Stimulated activated CD8-positive, alpha-beta memory T cell treated with anti-CD3 and anti-CD28 coated beads, Interleukin-15, amount 100 ng/mL, for 24 hours (primary cell): Measurements from ENCODE around the gene RNF217.
"Not testable (repeated sequence)": the region's sequence is repeated elsewhere in the genome, so short reads cannot be mapped to it uniquely, and the experiment has no call there.

Source experiments
- DNase-seq: peaks from one replicate; pipeline ENCODE4 v3.0.0-alpha.2; 2020; ENCODE audit warnings: low read depth

The RNF217 gene

DNA sequence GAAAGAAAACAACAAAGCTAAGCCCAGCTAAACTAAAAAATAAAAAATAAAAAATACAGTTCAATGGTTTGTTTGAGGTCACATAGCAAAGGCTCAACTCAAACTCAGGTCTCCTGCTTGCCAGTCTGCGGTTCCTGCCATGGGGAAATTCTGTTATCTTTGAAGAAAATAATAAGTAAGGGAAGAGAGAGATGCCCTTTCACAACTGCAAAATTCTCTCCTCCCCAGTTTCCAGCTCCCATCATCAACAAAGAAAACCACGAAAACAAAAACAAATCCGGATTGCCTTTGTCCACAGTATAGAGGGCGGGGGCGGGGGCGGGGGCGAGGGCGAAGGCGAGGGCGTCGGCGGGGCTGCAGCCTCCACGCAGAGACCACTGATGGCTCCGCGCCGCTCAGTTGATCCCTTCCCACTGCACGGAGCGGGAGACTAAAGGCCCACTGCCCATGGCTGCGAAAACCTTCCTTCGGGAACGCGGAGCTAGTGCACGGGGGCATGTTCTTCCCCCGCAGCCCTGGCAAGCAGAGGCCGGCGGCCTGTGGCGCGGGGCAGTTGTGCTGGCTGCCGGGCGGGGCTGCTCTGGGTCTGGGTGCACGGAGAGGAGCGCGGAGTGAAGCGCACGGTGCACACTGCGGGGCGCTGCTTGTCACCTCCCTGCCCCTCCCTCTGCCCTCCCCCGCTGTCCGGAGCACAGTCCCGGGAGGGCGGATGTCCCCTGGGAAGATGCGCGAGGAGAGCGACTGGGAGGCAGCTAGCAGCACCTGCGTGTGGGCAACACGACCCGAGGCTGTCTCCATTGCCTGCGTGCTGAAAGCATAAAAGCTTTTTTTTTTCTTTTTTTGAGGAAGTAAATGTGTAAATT, 137.2 kb downstream of the RNF217 start:
- no peak for DNase-seq

DNA sequence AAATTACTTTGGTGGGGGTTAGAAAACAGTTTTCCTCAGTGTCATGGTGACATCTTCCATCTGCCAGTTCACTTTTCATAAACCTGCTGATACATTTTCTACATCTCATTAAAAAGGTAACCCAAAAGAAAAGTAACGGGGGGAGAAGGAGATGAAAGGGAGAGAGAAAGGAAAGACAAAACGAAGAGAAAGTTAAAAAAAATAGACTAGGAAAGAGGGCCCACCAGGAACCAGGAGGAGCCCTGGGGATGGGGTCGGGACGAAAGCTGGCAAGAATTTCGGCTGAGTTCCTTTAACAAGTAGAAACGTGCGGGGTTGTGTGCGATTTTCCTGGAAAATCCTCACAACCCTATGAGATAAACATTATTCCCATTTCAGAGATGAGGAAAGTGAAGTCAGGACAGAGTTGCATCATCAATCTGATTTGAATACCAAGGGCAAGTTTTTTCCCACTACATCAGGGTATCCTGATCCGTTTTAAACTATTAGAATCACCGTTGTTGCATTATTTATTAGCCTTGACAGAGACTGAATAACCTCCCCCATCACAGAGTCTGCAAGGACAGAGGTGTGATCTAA, 137.9 kb downstream of the RNF217 start:
- no peak for DNase-seq

DNA sequence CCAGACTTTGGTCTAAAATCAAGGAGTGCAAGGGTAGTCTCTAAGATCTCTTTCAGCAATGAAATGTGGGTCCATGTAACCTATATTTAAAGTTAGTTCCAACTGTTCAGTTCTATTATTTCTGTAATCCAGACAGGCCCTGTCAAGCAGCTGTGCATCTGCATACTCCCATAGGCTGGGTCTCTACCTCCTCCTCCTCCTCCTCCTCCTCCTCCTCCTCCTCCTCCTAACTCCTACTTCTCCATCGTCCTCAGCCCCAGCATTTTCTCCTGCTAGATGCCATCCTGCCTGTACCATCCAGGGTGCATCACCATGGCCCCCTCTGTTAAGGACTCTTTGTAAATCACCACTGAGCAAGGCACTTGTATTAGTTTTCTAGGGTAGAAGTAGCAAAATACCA, 138.9 kb downstream of the RNF217 start:
- no peak for DNase-seq

DNA sequence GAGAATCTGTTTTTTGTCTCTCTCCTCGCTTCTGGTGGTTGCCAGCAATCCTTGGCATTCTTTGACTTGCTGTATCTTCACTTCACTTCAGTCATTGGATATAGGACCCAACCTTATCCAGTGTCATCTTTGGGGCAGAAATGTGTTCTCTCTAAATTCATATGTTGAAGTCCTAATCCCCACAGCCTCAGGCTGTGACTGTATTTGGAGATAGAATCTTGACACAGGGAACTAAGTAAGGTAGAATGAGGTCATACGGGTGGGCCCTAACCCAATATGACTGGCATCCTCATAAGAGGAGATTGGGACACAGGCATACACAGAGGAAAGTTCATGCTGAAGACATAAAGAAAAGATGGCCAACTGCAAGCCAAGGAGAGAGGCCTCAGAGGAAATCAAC, 139.4 kb downstream of the RNF217 start:
- no peak for DNase-seq

DNA sequence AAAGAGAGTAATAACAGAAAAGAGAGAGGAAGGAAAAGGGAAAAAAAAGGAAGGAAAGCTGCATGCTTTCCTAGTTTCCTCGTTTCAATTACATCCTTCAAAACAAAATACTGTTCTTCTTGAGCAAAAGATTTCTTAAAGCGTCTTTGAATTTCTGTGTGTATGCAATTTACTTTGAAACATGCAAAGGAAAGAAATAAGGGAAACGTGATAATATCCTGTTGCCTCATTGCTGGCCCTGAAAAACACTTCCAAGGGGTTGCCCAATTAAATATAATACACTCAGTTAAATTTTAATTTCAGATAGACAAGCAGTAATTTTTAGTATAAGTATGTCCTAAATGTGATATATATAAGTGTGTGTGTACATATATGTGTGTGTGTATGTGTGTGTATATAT, 140.2 kb downstream of the RNF217 start:
- DNase-seq = no peak

DNA sequence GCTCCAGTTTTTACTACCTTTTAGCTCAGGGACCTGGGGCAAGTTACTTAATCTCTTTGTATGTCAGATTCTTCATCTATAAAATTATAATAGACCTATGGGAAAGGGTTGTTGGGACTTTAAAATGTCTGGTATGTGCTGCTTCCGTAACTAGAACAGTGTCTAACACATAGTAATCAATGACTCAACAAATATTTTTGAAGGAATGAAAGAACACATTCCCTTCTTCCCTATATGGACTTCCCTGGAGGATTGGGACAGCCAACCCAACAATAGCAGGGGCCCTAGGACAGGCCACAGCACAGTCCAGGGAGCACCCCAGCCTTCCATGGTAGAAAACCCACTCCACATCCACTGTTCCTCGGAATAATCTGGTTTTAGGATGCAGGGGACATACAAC, 140.7 kb downstream of the RNF217 start:
- DNase-seq = no peak

DNA sequence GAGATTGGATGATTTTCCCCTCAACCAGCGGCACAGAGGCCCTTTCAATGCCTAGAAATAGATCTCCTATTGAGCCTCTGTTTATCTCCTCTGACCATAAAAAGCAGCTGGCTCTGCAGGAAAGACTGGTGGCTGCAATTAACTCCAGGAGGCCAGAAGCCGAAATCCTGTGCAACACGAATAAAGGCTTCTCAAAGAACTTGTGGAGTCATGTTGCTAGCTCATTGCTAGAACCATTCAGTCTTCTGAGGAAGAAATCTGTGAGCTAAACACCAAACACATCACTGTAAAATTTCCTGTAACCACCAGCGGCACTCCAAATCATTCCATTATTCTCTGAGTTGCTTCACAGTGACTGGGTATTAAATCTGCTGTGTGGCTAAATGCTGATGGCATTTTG, 142.2 kb downstream of the RNF217 start:
- DNase-seq = no peak

DNA sequence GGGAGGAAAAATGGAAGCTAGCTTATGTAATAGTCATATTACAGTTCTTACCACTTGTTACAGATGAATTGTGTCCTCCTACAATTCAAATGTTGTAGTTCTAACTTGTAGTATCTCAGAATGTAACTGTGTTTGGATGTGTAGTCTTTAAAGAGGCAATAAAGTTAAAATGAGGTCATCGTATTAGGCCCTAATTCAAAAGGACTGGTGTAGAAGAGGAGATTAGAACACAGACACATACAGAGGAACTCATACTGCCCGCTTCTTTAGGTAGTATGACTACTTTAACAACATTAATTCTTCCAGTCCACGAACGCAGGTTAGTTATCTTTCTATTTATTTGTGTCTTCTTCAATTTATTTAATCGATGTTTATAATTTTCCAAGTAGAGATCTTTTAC, 144.8 kb downstream of the RNF217 start:
- DNase-seq = no peak

DNA sequence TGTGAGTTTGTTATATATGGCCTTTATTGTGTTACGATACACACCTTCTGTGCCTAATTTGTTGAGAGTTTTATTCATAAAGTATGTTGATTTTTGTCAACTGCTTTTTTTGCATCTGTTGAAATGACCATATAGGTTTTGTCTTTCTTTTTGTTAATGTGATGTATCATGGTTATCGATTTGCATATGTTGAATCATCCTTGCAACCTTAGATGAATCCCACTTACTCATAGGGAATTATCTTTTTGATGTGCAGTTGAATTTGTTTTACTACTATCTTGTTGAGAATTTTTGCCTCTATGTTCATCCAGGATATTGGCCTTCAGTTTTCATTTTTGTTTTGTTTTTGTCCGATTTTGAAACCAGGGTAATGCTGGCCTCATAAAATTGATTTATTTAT, 145.7 kb downstream of the RNF217 start:
- DNase-seq = no peak

DNA sequence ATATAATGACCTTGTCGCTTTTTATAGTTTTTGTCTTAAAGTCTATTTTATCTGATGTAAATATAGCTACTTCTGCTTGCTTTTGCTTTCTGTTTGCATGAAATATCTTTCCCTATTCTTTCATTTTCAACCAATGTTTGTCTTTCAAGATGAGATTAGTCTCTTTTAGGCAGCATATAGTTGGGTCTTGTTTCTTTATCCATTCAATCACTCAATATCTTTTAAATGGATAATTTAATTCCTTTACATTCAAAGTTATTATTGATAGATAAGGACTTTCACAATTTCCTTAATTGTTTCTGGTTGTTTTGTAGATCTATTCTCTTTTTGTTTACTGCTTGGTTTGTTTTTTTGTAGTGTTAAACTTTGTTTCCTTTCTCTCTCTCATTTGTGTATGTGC, 147.8 kb downstream of the RNF217 start:
- DNase-seq = no peak

DNA sequence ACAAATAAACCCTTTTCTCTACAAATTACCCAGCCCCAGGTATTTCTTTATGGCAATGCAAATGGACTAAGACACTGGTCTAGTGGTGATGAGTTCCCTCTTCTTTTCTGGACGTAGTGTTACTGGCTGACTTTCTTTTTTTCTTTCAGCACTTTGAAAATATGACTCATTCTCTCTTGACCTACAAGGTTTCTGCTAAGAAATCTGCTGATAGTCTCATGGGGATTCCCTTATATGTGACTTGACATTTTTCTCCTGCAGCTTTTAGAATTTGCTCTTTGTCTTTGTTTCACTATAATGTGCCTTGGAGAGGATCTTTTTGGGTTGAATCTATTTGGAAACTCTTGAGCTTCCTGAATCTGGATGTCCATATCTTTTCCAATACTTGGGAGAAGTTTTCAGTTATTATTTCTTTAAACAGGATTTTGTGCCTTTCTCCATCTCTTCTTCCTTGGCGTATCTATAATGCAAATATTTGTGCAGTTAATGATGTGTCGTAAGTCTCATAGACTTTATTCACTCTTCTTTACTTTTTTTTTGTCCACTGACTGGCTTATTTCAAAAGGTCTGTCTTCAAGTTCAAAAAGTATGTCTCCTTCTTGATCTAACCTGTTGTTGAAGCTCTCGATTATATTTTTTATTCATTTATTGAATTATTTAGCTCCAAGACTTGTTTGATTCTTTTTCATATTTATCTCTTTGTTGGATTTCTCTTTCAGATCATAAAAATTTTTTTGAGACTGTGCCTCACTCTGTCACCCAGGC, 149.2 kb downstream of the RNF217 start:
- DNase-seq = no peak

DNA sequence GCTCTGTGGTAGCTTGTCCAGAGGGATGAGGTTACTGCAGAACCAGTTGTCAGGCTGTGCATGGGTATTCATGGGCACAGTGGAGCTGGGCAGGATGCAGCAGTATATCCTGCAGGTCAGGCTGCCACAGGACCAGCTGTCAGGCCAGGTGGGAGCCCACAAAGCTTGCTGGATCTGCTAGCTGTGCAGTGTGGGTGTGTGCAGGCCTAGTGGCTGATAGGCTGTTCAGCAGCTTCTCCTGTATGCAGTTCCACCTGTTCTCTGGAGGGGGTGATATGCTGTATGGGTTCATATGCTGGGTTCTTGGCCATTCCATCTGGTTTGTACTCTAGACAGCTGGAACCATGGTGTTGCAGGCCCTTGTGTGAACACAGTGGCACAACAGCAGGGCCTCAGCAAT, 150.7 kb downstream of the RNF217 start:
- no peak for DNase-seq

DNA sequence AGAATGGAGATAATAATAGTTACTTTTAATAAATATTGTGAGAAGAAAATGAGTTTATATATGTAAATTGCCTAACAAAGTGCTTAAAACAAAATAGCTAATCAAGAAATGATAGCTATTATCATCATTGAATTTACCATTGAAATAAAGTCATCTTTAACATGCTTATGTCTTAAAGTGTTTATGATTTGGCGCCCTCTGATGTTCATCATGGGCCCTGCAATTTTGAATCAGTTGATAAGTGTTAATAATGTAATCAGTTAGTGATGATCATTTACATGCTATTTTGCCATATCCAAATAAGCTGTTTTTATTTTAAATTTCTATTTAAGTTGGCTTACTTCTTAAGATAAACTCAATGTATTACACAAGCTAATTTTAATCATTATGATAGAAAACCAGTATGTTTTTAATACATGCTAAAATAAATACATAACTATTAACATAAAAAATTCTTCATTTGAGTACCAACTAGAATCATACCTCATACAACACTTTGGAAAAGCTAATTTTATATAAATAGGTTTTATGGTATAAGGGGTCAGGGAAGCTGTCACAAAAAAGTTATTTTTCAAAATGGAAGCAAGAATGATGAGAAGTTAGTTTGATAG, 152.1 kb downstream of the RNF217 start:
- no peak for DNase-seq

DNA sequence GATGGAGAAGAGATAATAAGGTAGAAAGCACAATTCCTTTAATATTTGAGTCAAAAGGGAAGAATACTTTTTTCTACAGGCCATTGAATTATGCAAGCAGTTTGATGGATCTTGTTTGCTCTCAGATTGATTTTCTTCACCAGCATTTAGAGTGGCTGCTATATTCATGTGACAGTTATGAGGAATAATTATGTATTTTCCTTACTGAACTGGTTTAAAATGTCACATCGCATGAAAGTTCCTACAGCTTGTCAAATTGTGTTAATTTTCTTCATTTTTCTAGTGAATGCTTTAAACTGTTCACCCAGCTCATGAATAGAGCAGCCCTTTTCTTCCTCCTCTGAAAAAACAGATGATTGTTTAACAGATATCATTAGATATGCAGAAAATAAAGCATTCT, 153.9 kb downstream of the RNF217 start:
- DNase-seq = no peak

DNA sequence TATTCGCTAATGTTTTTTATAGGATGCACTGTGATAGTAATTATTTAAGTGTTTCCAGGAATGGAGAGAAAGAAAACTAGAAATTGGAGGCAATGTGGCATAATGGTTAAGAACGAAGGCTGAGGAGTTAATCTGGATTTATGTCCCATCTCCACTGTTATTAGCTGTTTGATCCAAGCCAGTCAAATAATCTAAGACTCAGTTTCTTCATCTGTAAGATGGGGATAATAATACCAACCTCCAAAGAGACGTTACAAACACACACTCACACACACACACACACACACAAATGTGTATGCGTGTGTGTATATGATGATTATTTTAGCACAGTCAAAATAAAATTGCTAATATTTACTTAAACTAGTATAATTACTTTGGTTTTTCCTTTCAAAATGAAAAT, 154.5 kb downstream of the RNF217 start:
- DNase-seq = no peak

DNA sequence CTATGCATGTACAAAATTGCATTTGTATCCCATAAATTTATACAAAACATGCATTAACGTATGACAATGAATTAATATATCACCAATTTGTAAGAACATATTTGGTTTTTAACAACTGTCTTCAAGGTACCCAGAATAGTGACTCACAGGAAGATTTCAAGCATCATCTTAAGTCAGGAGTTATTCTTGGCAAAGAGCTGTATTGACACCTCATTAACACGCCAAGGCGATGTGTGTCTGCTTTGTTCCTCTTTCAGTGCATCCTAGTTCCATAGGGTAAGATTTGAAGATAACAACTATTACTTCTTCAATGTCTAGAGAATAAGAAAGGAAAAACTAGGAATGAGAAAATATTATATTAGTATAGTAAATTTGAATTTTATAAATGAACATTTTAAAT, 155.6 kb downstream of the RNF217 start:
- DNase-seq = no peak

DNA sequence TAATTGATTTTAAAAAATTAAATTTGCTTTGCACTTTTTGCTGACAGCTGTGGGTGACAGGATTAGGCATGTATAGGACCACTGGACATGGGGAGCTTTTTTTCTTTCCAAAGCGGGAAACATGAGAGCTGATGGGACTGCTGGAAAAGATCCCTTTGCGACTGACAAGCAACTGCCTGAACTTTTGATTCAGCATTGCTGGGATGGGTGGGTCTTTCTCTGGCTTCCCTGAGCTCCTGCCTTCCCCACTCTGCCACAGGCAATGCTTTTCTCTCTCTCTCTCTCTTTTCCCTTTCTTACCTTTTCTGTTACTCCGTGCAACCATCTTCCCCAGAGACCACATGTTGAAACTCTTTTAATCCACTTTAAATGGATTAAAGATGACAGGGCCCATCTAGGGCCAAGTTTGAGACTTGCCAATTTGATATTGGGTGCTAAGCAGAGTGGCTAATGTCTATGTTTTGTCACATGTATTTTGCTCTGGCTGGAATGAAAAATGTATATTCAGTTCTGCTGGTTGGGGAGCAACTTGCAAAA, 157.9 kb downstream of the RNF217 start:
- no peak for DNase-seq

DNA sequence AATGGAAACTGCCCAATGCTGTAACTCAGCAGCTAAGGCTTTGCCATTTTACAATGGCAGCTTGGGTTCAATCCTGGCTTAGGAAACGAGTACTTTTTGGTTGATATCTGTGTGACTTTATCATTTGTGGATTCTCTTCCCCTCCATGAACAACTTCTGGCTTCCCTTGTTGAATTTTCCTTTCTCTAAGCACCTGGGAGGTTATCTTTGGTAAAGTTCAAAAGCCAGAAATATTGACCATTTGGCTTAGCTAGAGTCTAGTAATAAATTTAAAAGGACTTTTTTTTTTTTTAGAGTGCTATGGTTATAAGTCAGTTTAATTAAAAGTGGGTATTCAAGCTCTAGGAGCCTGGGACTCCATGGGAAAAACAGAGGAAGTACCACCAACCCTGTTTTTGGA, 159.7 kb downstream of the RNF217 start:
- no peak for DNase-seq

DNA sequence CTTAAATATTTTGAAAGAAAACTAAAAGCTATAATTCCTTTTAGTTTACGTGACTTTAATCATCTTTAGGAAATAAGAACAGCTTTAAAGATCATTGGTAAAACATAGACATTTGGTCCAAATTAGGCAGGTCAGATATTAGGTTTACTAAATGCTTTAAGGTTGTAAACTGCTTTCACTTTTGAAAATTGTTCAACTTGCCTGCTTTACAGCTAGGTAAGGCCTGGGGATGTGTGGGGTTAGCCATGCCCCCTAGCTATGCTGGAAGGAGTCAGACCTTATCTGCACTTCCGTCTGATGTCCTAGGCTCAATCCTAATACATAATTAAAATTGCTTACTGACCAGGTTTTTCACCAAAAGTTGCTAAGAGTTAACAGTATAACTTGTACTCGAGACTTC, 160.8 kb downstream of the RNF217 start:
- no peak for DNase-seq

DNA sequence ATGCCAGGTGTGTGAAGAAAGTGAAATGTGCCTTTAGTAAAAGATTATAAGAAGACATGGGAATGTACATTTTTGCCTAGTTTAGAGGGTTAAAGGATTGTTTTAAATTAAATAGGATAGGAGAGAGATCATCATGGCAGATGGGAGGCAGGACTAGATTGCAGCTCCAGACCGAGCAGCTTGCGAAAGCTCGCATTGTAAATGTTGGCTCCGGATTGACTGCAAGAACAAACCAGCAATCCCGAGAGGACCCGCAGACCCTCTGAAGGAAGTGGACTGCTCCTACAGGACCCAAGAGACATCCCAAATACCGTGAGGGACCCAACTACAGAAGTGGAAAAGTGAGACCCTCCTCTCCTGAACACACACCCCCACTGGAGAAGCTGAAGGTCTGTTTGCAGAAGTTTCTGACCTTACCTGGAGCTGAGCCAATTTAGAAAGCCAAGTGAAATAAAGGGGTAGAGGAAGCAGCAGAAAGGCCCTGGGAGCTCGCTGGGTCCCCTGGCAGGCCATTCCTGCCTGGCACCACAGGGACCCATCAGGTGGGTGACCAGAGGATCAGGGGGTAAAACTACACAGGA, 161.3 kb downstream of the RNF217 start:
- DNase-seq = no peak

DNA sequence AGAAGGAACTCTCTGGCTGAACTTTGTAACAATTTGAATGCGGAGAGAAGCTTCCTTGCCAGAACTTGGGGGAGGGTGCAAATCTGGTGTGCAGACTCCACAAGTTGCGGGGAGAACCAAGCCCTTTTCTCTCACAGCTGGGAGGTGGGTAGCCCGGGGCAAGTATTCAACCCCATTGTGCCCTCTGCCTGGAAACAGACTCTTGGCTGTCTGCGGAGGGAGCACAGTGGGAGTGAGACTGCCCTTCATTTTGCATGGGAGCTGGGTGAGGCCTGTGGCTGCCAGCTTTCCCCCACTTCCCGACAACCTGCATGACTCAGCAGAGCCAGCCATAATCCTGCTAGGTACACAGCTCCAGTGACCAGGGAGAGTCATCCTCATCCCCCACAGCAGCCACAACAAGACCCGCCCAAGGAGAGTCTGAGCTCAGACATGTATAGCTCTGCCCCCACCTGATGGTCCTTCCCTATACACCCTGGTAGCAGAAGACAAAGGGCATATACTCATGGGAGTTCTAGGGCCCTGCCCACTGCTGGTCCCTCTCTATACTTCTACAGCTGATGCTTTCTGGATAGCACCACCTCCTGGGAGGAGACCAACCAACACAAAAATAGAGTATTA, 161.9 kb downstream of the RNF217 start:
- DNase-seq = no peak

DNA sequence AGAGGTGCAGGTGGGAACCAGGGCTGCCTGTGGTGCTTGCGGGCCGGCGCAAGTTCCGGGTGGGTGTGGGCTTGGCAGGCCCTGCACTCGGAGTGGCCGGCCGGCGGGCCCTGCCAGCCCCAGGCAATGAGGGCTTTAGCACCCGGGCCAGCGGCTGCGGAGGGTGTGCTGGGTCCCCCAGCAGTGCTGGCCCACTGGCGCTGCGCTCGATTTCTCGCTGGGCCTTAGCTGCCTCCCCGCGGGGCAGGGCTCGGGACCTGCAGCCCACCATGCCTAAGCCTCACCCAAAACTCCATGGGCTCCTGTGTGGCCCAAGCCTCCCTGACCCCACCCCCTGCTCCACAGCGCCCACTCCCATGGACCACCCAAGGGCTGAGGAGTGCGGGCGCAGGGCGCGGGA, 163.6 kb downstream of the RNF217 start:
- DNase-seq = not testable (repeated sequence)
